Breast epithelium (tissue), 4 donors: ENCODE results near the gene CCDC57. TPM values are rescaled to one million over a fixed set of nuclear protein-coding genes. Genes with fewer than 3 reads are reported as not detected.

ENCODE experiments used
- DNase-seq, 2 donors: peaks; one replicate each; pipeline ENCODE4 v3.0.0-alpha.2; 2019; ENCODE audit warnings: low spot score in 2 of 2
- H3K27ac ChIP-seq, 2 donors: fragments of 200-600 bp; sonication (generic) in 1 of 2; one replicate each; pipeline ENCODE4 v1.5.1; 2016 to 2019; ENCODE audit warnings: mild to moderate bottlenecking in 1 of 2
- H3K27me3 ChIP-seq, 2 donors: fragments of 200-600 bp; sonication (generic) in 1 of 2; one replicate each; pipeline versions ENCODE4 v1.5.1 to v1.6.0; 2017 to 2019; ENCODE audit warnings: control low read depth in 1 of 2, mild to moderate bottlenecking in 1 of 2
- H3K36me3 ChIP-seq: fragments of 200-600 bp; one replicate; pipeline ENCODE4 v1.5.1; 2019
- H3K4me1 ChIP-seq, 2 donors: fragments of 200-600 bp; sonication (generic); one replicate each; pipeline ENCODE4 v1.5.1; 2016 to 2019; ENCODE audit warnings: control low read depth in 1 of 2
- H3K4me3 ChIP-seq, 3 donors: fragments of 200-600 bp; sonication (generic); 1 replicate in 2 of 3; 2 replicates in 1 of 3; pipeline ENCODE4 v1.5.1; 2016 to 2019; ENCODE audit warnings: mild to moderate bottlenecking in 3 of 3, moderate library complexity in 2 of 3
- H3K9me3 ChIP-seq, 2 donors: fragments of 200-600 bp; sonication (generic) in 1 of 2; one replicate each; pipeline ENCODE4 v1.5.1; 2016 to 2019; ENCODE audit warnings: control low read depth in 1 of 2
- POLR2A ChIP-seq: fragments of 450-650 bp; IDR thresholded peaks from one replicate; pipeline ENCODE4 v1.6.1; 2016; ENCODE audit warnings: antibody characterized with exemption, mild to moderate bottlenecking, moderate library complexity
- POLR2AphosphoS5 ChIP-seq, 3 donors: sonication (generic); formaldehyde crosslinking; IDR thresholded peaks; one replicate each; pipeline ENCODE4 v1.6.1; 2017; ENCODE audit warnings: antibody characterized with exemption in 3 of 3
- intact Hi-C: fragments of 100-400 bp; cut with DNase I; formaldehyde crosslinking; loops from one replicate; pipeline ENCODE4 v1.15.1; 2023; ENCODE audit warnings: low total_unique reads
- total RNA-seq, 3 donors: library from RNA; depleted of rRNA; stranded (reverse); fragments of >200 nt; gene quantifications; one replicate each; pipeline ENCODE4 v1.1.0, GENCODE V29; 2016
- TF ChIP-seq, protein P1 (sequence below), 3 donors: fragments of 450-650 bp; IDR thresholded peaks; one replicate each; pipeline ENCODE4 v1.5.1; 2016 to 2017; ENCODE audit warnings: antibody characterized with exemption in 3 of 3, mild to moderate bottlenecking in 3 of 3, moderate library complexity in 3 of 3

The CCDC57 gene
- total RNA-seq, 3 donors from 2014 or later = 13.4 to 56.9 (median 52.8) TPM

DNA sequence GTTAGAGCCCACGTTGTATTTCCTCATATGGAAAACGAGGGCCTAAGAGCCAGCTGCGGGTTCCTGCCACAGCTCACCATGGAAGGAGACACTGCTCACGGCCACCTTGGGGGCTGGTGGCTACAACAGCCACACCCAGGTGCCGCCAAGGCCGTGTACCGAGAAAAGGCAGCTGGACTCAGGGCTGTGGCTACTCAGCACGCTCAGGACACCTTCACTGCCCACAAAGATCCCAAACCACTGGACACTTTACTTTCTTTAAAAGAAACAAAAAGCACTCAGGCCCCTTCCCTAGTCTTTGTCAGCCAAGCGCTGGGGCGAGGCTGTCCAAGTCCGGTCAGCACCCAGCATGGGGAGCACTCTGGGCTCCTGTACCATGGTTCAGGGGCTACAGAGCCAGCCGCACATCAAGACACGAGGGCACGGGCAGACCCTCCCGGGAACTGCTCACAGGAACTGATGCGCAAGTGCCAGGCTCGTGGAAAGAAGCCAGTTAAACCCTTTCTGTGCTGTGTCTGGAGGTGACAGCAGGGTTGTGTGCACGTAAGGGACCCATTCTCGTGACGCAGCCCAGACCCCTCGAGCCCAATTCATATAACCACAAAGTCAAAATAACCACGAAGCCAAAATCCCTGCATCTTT lies 34.7 kb upstream of the CCDC57 start:
- intact Hi-C loops = loop anchor here (10.0 kb wide), 1 partner anchor 77 kb away; no protein-coding TSS in a partner anchor
- peaks cover 20 to 22% of the 10 kb centered on the region in 2 donors for H3K4me1 ChIP-seq
- H3K4me3 ChIP-seq = peak overlapping the region in 1 of 3 donors; percentile 33
- TF ChIP-seq POLR2AphosphoS5 (IDR thresholded peaks at IDR 0.05) = no peak
- TF ChIP-seq, protein P1, sequence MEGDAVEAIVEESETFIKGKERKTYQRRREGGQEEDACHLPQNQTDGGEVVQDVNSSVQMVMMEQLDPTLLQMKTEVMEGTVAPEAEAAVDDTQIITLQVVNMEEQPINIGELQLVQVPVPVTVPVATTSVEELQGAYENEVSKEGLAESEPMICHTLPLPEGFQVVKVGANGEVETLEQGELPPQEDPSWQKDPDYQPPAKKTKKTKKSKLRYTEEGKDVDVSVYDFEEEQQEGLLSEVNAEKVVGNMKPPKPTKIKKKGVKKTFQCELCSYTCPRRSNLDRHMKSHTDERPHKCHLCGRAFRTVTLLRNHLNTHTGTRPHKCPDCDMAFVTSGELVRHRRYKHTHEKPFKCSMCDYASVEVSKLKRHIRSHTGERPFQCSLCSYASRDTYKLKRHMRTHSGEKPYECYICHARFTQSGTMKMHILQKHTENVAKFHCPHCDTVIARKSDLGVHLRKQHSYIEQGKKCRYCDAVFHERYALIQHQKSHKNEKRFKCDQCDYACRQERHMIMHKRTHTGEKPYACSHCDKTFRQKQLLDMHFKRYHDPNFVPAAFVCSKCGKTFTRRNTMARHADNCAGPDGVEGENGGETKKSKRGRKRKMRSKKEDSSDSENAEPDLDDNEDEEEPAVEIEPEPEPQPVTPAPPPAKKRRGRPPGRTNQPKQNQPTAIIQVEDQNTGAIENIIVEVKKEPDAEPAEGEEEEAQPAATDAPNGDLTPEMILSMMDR (IDR thresholded peaks at IDR 0.05) = no peak
- no peak for TF ChIP-seq POLR2A
- H3K9me3 ChIP-seq = no peaks in the 10 kb centered on the region
- no peak for DNase-seq
- H3K27me3 ChIP-seq = no peaks in the 10 kb centered on the region
- H3K27ac ChIP-seq = peak overlapping the region; percentile 85 to 91
- H3K36me3 ChIP-seq = peaks cover 22% of the 10 kb centered on the region

DNA sequence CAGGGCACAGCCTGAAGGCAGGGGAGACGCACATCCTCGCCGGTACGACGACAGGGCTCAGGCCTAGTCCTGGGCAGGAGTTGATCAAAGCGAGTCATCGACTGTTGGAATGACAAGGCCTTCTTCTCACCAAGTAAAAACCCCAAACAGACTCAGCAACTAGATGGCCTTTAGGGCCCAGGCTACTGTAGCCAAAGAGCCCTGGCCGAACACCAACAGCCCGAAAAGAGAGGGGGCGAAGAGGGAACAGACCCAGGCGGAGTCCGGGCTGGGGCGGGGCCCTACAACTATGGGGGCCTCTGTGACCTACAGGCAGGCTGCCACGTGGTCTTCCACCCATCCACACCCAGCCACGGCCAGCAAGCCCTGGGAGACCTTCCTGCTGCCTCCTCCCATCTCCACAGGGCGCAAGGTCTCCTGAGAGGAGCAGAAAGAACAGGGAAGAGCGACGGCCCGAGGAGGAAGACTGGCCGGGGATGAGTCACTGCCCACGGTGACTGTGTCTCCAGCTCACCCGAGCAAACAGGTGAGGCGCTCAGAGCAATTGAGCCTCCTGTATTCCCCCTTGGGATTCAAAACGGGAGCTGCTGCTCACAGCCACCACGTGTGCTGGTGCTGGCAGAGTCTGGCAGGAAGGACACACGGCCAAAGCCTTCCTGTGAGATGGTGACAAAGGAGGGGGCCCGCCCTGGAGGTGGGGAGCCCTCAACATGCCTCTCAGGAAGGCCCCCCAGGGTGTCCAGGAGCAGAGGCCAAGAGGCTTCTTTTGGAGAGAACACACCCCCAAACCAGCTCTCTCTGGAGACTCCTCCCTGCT lies 33.9 kb upstream of the CCDC57 start:
- intact Hi-C loops = loop anchor here (10.0 kb wide), 1 partner anchor 78 kb away; no protein-coding TSS in a partner anchor
- Histone ChIP-seq H3K27ac (peak overlapping the region; percentile 85 to 91), H3K27me3 (no peaks in the 10 kb centered on the region), H3K4me3 (peak overlapping the region in 1 of 3 donors; percentile 33), H3K36me3 (peaks cover 22% of the 10 kb centered on the region), H3K4me1 (peaks cover 27 to 30% of the 10 kb centered on the region in 2 donors), H3K9me3 (no peaks in the 10 kb centered on the region)
- peak in 1 of 2 donors; percentile 60 for DNase-seq
- no peak for TF ChIP-seq POLR2AphosphoS5 (IDR thresholded peaks at IDR 0.05)
- no peak for TF ChIP-seq POLR2A
- TF ChIP-seq, protein P1 (IDR thresholded peaks at IDR 0.05) = no peak

DNA sequence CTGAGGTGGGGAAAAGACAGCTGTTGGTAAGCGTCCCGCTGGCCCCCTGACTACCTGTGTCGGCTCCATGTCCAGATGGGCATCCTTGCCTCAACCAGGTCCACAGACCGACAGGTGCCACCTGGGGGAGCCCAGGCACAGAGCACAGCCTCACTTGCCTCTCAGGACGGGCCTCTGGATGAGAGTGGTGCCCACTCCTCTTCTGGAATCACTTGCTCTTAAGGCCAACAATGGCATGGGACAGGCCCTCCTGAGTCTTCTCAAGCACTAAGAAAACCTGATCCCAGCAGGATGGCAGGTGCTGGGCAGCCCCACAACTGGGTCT lies 33.4 kb upstream of the CCDC57 start:
- TF ChIP-seq POLR2A (no peak), POLR2AphosphoS5 (IDR thresholded peaks at IDR 0.05) (no peak)
- TF ChIP-seq, protein P1 (IDR thresholded peaks at IDR 0.05) = no peak
- no peak for DNase-seq
- intact Hi-C loops = loop anchor here (10.0 kb wide), 1 partner anchor 79 kb away; no protein-coding TSS in a partner anchor
- Histone ChIP-seq H3K27me3 (no peaks in the 10 kb centered on the region), H3K4me1 (peaks cover 33 to 35% of the 10 kb centered on the region in 2 donors), H3K27ac (peak overlapping the region; percentile 85 to 91), H3K9me3 (no peaks in the 10 kb centered on the region), H3K4me3 (peak overlapping the region in 1 of 3 donors; percentile 33), H3K36me3 (peaks cover 17% of the 10 kb centered on the region)

DNA sequence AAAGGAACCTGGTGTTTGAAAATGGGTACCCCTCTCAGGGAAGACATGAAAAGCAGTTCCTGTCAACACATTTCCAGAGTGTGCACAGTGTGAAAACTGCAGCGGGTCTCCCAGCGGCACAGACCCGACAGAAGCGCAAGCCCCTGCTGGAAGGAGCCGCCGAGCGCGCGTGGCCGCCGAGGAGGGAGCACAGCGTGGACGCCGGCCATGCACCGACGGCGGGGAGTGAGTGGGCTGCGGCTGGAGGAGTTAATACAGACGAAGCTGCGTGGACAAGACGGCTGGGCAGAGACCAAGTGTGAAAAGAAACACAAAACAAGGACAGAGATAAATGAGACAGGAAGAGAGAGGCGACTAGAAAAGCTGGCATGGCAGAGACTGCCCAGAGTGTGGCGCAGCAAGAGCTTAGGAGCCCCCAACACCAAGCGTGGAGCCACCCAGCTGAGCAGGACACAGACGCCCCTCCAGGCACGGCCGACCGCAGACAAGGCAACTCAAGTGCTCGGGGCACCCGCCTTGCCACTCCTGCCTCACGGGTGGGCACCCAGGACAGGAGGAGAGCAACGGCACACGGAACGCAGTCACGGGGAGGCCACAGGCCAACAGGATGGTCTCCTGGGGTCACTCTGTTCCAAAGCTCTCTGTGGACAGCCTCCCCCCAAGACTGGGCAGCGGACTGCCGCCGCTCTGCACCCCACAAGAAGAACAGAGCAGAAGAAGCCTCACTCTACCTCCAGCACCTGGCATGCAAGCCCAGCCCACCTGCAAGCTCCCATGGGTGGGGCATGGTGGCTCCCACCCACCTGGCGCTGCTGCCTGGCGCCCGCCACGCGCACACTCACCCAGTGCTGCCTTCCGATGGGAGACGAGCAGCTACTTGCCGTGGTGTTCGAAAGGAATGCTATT lies 32.7 kb upstream of the CCDC57 start:
- intact Hi-C loops = loop anchor here (10.0 kb wide), 1 partner anchor 79 kb away; no protein-coding TSS in a partner anchor
- Histone ChIP-seq H3K27ac (peak overlapping the region; percentile 85 to 91), H3K9me3 (no peaks in the 10 kb centered on the region), H3K27me3 (no peaks in the 10 kb centered on the region), H3K36me3 (peaks cover 13% of the 10 kb centered on the region), H3K4me3 (peak overlapping the region in 1 of 3 donors; percentile 33), H3K4me1 (peaks cover 39 to 41% of the 10 kb centered on the region in 2 donors)
- no peak for TF ChIP-seq POLR2AphosphoS5 (IDR thresholded peaks at IDR 0.05)
- TF ChIP-seq POLR2A = no peak
- no peak for DNase-seq
